ENCODE data around the gene GABRA4. TPM values are rescaled to one million over a fixed set of nuclear protein-coding genes. Genes with fewer than 3 reads are reported as not detected.

The GABRA4 gene
- total RNA-seq, 2 donors from 2014 or later: 0.28 TPM; not detected in 1

DNA sequence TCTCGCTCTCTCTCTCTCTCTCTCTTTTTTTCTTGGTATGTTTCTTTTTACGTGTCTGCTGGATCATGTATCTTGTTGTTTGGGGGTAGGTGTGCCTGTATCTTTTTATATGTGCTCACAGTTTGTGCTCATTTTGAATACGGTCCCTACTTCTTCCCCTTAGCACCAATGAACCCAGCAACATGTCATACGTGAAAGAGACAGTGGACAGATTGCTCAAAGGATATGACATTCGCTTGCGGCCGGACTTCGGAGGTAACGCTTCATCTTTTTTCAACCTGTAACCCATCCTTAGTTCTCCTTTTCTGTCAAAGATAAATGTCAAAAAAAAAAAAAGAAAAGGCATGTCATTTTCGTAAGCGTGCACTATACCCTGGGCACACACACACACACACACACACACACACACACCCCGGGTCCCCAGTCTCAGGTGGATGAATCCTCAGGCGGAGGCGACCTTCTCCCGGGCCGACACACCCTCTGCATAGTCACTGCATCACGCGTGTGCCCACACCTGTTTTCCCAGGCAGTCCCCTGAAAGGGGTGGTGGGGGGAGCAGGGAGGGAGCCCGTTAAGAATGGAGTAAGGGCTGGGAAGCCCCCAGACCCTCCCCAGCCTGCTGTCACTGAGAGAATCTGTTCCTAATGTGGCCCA is 38.5 kb upstream of the GABRA4 start:
- no peaks in the 10 kb centered on the region for H3K36me3 ChIP-seq
- no peak overlapping the region for H3K27ac ChIP-seq
- H3K9me3 ChIP-seq: no peaks in the 10 kb centered on the region
- TF ChIP-seq POLR2AphosphoS5 (IDR thresholded peaks at IDR 0.05) (no peak), POLR2A (IDR thresholded peaks at IDR 0.05) (no peak)
- TF ChIP-seq, protein P1, sequence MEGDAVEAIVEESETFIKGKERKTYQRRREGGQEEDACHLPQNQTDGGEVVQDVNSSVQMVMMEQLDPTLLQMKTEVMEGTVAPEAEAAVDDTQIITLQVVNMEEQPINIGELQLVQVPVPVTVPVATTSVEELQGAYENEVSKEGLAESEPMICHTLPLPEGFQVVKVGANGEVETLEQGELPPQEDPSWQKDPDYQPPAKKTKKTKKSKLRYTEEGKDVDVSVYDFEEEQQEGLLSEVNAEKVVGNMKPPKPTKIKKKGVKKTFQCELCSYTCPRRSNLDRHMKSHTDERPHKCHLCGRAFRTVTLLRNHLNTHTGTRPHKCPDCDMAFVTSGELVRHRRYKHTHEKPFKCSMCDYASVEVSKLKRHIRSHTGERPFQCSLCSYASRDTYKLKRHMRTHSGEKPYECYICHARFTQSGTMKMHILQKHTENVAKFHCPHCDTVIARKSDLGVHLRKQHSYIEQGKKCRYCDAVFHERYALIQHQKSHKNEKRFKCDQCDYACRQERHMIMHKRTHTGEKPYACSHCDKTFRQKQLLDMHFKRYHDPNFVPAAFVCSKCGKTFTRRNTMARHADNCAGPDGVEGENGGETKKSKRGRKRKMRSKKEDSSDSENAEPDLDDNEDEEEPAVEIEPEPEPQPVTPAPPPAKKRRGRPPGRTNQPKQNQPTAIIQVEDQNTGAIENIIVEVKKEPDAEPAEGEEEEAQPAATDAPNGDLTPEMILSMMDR (IDR thresholded peaks at IDR 0.05): no peak
- 1% methylated on average over 17 of the region's 19 CpGs for WGBS
- H3K4me1 ChIP-seq (replicated peaks): no peaks in the 10 kb centered on the region
- H3K4me3 ChIP-seq: no peak overlapping the region
- intact Hi-C loops (cut with DNase I): no loop called here
- no peaks in the 10 kb centered on the region for H3K27me3 ChIP-seq (replicated peaks; ENCODE audit: insufficient read depth)
- DNase-seq (ENCODE audit: low spot score): no peak

DNA sequence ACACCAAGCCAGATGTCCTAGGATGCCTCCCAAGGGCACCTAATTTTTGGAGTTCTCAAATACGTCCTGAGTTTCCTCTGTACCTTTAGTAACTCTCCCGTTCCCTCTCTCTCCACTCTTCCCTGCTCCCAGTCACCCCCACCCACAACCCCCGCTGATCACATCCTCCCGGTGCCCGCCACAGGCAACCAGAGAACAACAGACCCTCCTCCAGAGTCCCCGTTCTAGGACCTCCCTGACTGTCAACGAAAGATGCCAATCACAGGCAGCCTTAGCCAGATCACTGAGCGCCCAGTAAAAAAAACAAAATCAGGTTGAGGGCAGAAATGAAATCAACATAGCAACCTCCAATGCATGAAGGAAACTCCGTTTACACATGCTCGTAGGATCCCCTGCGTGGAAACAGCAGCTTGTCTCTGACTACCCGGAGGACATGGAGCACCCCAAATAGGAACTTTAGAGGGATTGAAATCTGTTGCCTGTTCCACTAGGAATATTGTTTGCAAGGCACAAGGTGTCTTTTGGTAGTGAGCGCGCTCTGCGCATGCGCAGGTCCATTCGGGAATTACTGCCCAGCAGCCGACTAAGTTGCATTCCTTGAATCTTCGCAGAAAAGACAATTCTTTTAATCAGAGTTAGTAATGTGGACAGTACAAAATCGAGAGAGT is 37.8 kb upstream of the GABRA4 start, which contains the start of gene GABRB1:
GABRB1 (plus strand) TSS at position 557 of the 668 bp plus-strand sequence.
- Histone ChIP-seq H3K27ac (no peak within 1 kb of the TSS), H3K27me3 (replicated peaks; ENCODE audit: insufficient read depth) (no peaks in the 10 kb centered on the region), H3K9me3 (no peaks in the 10 kb centered on the region), H3K36me3 (no peaks in the 10 kb centered on the region), H3K4me3 (no peak within 1 kb of the TSS), H3K4me1 (replicated peaks) (no peaks in the 10 kb centered on the region)
- TF ChIP-seq POLR2AphosphoS5 (IDR thresholded peaks at IDR 0.05) (no peak), POLR2A (IDR thresholded peaks at IDR 0.05) (no peak)
- TF ChIP-seq, protein P1 (IDR thresholded peaks at IDR 0.05): no peak
- 4% methylated on average over 20 of the region's 20 CpGs for WGBS
- no peak for DNase-seq (ENCODE audit: low spot score)
- intact Hi-C loops (cut with DNase I): no loop called here

DNA sequence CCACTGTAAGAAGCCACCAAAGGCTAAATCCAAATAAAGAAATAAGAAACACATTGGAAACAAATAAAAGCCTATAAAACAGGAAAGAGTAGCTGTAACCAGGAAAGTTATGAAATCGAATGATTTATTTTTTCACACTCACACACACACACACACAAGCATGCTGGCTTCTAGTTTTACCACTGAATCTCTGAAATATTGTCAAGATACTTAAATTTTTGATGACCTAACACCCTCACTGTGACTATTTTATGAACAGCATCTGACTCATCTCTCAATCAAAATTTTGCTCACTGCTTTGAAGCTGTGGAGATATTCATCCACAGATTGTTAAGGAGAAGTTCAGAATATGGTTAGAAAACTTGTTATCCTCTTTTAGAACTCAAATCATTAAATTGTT is 24.1 kb upstream of the GABRA4 start:
- no peaks in the 10 kb centered on the region for H3K27me3 ChIP-seq (replicated peaks; ENCODE audit: insufficient read depth)
- WGBS: 81% methylated on average over 1 of the region's 1 CpG

GRCh38 chr4:47017081-47017480 is 23.7 kb upstream of the GABRA4 start:
- Histone ChIP-seq H3K27me3 (replicated peaks; ENCODE audit: insufficient read depth) (no peaks in the 10 kb centered on the region), H3K9me3 (no peaks in the 10 kb centered on the region), H3K36me3 (no peaks in the 10 kb centered on the region), H3K4me3 (no peak overlapping the region), H3K27ac (no peak overlapping the region), H3K4me1 (replicated peaks) (no peaks in the 10 kb centered on the region)
- TF ChIP-seq, protein P1 (IDR thresholded peaks at IDR 0.05): no peak
- TF ChIP-seq POLR2AphosphoS5 (IDR thresholded peaks at IDR 0.05) (no peak), POLR2A (IDR thresholded peaks at IDR 0.05) (no peak)
- WGBS: 85% methylated on average over 4 of the region's 4 CpGs
- no peak for DNase-seq (ENCODE audit: low spot score)
- intact Hi-C loops (cut with DNase I): no loop called here

More for the DNA sequence above, 24.1 kb upstream of the GABRA4 start:
- TF ChIP-seq POLR2AphosphoS5 (IDR thresholded peaks at IDR 0.05) (no peak), POLR2A (IDR thresholded peaks at IDR 0.05) (no peak)
- TF ChIP-seq, protein P1 (IDR thresholded peaks at IDR 0.05): no peak
- no peak for DNase-seq (ENCODE audit: low spot score)
- Histone ChIP-seq H3K4me3 (no peak overlapping the region), H3K9me3 (no peaks in the 10 kb centered on the region), H3K36me3 (no peaks in the 10 kb centered on the region), H3K4me1 (replicated peaks) (no peaks in the 10 kb centered on the region), H3K27ac (no peak overlapping the region)
- intact Hi-C loops (cut with DNase I): no loop called here

GRCh38 chr4:47013373-47013772 is 20.0 kb upstream of the GABRA4 start:
- Histone ChIP-seq H3K27me3 (replicated peaks; ENCODE audit: insufficient read depth) (no peaks in the 10 kb centered on the region), H3K27ac (no peak overlapping the region), H3K4me3 (no peak overlapping the region), H3K4me1 (replicated peaks) (no peaks in the 10 kb centered on the region), H3K9me3 (no peaks in the 10 kb centered on the region), H3K36me3 (no peaks in the 10 kb centered on the region)
- WGBS: 67% methylated on average over 3 of the region's 3 CpGs
- no peak for DNase-seq (ENCODE audit: low spot score)
- TF ChIP-seq POLR2AphosphoS5 (IDR thresholded peaks at IDR 0.05): no peak
- TF ChIP-seq, protein P1 (IDR thresholded peaks at IDR 0.05): no peak
- no peak for TF ChIP-seq POLR2A (IDR thresholded peaks at IDR 0.05)
- intact Hi-C loops (cut with DNase I): no loop called here
